Amygdala (tissue), 56 donors: ENCODE results near the gene NTN1.
A peak's percentile ranks its signal among the peaks of the same experiment; 100 is the strongest.

ENCODE experiments used
- DNase-seq, 56 donors: peaks; one replicate each; lab custom pipeline; 2025; lab: John Stamatoyannopoulos, UW

NTN1 gene

GRCh38 chr17:9225305-9226101, 204.2 kb downstream of the NTN1 start:
- DNase-seq, result no peak

DNA sequence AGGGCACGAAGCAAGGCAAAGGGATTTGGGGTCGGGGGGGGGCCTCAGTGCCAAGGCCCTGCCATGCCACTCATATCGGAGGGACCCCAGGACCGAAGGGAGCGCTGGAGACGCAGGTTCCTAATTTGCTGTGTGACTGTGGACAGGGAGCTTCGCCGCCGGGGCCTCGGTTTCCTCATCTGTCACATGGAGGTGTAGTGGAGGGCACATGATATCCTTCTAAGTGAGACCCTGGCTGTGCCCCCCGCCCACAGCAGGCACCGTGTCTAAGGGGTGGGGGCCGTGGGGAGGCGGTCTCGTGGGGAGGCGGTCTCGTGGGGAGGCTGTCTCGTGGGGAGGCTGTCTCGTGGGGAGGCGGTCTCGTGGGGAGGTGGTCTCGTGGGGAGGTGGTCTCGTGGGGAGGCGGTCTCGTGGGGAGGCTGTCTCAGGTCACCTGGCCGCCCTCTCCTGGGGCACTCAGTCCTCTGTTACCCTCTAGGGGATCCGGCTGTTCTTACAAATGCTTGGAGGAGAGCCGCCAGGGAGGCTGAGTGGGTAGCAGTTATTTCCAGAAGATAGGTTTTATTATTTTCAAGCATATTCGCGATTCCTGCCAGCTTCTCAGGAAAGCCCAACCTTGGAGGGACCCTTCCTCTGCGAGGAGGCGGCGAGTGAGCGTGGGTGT, 205.0 kb downstream of the NTN1 start:
- DNase-seq, result no peak

- no peak for DNase-seq
Observed at GRCh38 chr17:9226794-9227135, 205.5 kb downstream of the NTN1 start.

- no peak for DNase-seq
Observed at GRCh38 chr17:9227819-9228407, 206.6 kb downstream of the NTN1 start.

- DNase-seq, result peak in 2 of 56 donors; percentile 13 to 22
Observed at GRCh38 chr17:9228408-9229159, 207.3 kb downstream of the NTN1 start.

GRCh38 chr17:9229160-9229825, 208.0 kb downstream of the NTN1 start:
- DNase-seq, result no peak

DNA sequence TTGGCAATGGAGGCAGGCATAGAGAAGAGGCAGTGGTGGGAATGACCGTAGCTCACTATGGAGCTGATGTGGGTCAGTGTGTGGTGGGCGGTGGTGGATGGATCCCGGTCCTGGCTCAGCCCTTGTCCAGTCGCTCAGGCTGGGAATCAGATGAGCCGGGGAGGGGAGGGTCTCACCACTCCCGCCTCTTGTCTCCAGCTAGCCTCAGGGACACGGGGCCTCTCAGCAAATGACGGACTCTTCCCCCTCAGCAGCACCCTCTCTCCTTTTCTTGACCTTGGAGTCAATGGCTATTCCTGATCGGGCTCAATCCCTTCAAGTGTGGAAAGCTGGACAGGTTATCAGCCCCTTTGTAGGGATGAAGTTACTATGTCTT, 208.5 kb downstream of the NTN1 start:
- no peak for DNase-seq

DNA sequence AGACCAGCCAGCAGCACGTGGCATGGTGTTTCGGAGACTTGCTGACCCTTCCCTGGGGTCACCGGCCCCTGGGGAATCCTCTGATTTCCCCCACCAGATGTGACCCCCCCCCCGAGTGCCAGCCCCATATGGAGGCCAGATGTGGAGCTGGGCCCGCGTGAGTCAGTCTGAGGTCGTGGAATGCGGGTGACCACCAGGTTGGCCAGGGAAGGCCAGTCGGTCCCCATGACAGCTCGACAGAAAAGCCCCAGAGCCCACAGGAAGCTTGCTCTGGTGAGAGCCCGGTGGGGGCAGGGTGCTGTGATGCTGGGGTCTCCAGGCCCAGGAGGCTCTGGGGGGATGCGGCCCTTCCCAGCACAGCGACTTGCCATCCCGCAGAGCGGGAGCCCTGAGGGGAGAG, 209.0 kb downstream of the NTN1 start:
- no peak for DNase-seq

DNA sequence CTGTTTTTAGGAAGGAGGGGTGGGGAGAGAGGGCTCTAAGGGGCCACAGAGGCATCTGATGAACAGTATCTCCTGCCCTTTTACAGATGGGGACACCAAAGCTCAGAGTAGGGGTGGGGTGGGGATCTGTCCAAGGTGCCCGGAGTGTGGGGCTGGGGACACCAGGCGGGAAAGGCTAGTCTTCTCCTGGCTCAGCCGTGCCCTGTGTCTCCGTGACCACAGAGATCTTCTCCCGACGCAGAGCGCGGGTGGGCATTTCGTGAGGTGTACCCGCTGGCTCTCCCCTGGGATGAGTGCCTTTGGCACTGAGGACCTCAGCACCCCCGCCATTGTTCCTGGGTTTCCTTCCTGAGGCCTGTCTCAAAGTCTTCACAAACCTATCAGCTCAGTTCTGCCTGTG, 209.6 kb downstream of the NTN1 start:
- no peak for DNase-seq

DNA sequence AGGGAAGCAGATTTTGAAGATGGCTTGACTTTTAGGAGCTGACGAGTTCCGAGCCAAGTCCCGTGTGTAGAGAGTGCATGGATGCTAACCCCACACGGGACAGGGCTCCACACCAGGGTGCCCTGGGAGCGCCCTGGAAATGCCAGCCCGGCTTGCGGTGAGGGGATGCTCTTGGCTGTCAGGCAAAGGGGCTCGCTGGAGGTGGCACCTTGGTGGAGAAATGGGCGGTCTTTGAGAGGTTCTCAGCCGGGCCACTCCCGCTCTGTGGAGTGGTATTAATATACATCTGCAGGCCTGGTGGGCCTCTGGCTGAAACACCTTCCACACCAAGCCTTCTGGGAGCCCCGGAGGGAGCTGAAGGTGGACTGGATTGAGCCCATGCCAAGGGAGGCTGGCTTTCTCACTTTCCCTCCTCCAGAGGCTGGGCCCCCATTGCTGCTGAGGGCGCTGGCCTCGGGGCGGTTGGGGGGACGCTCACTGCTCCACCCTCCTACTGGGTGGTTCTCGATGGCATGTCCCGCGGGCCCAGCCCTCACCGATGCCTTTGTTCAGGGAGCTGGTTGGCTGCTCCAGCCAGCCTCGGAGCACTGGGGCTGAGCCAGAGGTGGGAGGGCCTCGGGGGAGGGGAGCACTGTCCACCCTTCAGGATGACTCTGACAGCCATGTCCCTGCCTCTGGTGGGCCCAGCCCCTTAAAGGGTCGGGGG, 210.3 kb downstream of the NTN1 start:
- no peak for DNase-seq

DNA sequence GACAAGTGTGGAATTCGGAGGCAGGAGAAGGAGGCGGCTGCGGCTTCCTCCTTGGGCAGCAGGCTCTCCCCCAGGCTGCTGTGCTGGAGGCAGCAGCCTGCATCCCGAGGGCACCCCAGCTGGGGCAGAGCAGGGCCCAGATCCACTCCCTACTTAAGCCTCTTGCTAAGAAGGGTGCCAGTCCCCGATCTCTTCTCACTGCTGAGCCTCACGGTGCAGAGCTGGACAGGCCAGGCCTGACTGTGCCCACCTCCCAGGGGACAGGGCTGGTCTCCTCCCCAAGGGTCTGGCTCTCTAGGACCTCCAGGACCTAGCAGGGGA, 210.8 kb downstream of the NTN1 start:
- DNase-seq, result no peak

- DNase-seq, result no peak
Observed at GRCh38 chr17:9232591-9233270, 211.4 kb downstream of the NTN1 start.

DNA sequence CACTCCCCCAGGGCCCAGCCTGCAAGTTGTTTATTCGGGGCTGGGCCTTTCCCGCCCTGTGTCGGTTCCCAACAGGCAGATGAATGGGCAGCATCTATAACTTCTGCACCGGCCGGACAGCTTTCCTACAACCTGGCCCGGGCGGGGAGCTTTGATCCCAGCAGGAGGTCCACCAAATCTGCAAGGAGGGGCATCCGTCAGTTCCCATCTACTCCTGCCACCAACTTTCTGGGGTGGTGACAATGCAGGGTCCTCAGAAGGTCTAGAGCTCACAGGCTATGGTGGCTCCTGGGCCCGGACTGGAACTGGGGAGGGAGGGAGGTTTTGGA, 211.9 kb downstream of the NTN1 start:
- no peak for DNase-seq

- DNase-seq, result no peak
Observed at GRCh38 chr17:9233761-9234160, 212.5 kb downstream of the NTN1 start.

DNA sequence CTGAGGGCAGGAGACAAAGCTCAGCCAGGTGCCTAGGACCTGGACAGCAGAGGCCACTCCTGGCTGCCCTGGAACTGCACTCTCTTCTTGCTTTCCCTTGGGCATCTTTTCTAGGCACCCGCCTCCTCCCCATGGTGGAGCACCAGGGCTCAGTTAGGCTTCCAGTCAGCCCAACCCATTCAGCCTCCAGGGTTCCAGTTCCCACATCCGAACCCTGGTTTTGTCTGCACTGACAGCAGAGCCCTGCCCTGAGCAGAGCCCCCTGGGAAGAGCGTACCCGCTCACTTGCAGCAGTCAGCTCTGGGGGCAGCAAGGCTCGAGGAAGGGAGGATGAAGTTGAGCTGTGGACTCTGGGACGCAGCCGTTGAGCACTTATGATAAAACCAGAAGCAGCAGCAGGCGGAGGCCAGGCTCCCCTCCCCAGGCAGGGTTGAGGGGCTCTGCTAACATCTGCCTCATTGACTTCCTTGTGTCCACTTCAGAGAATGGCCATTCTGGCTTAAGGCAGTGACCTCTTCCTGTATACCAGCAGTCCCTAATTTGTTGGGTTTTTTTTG, 213.2 kb downstream of the NTN1 start:
- DNase-seq, result no peak

DNA sequence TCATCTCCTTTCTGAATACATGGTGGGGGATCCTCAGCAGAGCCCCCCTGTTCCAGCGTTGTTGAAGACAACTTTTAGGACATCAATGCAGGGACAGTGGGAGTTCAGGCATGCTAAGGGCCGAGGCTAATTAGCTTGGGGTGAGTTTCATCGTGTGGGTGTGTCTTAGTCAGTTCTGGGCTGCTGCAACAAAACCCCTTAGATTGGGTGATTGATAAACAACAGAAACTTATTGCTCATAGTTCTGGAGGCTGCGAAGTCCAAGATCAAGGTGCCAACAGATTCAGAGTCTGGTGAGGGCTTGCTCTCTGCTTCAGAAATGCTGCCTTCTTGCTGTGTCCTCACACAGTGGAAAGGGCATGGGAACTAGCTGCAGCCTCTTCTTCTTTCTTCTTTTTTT, 214.0 kb downstream of the NTN1 start:
- no peak for DNase-seq

- no peak for DNase-seq
Observed at GRCh38 chr17:9236286-9237052, 215.2 kb downstream of the NTN1 start.

GRCh38 chr17:9237053-9237410, 215.7 kb downstream of the NTN1 start:
- no peak for DNase-seq
